ENCODE data around the gene IGIP. TPM values are rescaled to one million over a fixed set of nuclear protein-coding genes. Genes with fewer than 3 reads are reported as not detected.

IGIP gene
- total RNA-seq, 1 experiment from 2014 or later, result 2.5 TPM

DNA sequence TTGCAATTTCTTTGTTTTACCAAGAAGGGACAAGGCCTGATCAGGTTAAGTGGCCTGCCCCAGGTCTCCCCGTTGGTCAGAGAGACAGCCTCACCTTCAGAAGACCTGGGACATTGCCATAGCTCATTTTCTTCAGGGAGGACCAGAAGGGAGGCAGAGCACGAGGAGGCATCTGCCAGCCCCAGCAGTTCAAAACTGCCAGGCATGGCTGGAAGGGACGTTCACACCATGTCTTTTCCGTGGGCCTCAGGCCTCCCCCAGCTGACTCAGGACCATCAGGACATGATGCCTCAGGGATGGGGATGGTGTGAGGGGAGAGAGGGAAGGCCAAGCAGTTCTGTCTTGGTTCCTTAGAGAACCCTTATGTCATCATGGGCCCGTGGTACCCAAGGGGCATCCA, 16.5 kb downstream of the IGIP start:
- Histone ChIP-seq H3K4me1 (ENCODE audit: insufficient read depth, low read length, poor library complexity, severe bottlenecking) (no peaks in the 10 kb centered on the region), H3K36me3 (ENCODE audit: insufficient read depth, low read length, poor library complexity, severe bottlenecking) (no peaks in the 10 kb centered on the region), H3K9me3 (ENCODE audit: low read depth, low read length, poor library complexity, severe bottlenecking) (no peaks in the 10 kb centered on the region), H3K4me3 (ENCODE audit: low read depth, low read length, poor library complexity, severe bottlenecking) (no peak overlapping the region), H3K27me3 (replicated peaks; ENCODE audit: insufficient read depth, low read depth, low read length, poor library complexity) (no peaks in the 10 kb centered on the region), H3K27ac (ENCODE audit: low read depth, low read length, poor library complexity, severe bottlenecking) (no peak overlapping the region)
- CTCF ChIA-PET, result no interaction called here
- no TSS peak for BruUV-seq (replicated peaks)
- POLR2A ChIA-PET (ENCODE audit: low non-redundant PET), result interaction anchor here (0.6 kb wide), 1 partner anchor 355 kb away, joined by 7 read pairs; no protein-coding TSS in a partner anchor
- TF ChIP-seq, protein P1, sequence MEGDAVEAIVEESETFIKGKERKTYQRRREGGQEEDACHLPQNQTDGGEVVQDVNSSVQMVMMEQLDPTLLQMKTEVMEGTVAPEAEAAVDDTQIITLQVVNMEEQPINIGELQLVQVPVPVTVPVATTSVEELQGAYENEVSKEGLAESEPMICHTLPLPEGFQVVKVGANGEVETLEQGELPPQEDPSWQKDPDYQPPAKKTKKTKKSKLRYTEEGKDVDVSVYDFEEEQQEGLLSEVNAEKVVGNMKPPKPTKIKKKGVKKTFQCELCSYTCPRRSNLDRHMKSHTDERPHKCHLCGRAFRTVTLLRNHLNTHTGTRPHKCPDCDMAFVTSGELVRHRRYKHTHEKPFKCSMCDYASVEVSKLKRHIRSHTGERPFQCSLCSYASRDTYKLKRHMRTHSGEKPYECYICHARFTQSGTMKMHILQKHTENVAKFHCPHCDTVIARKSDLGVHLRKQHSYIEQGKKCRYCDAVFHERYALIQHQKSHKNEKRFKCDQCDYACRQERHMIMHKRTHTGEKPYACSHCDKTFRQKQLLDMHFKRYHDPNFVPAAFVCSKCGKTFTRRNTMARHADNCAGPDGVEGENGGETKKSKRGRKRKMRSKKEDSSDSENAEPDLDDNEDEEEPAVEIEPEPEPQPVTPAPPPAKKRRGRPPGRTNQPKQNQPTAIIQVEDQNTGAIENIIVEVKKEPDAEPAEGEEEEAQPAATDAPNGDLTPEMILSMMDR (conservative IDR thresholded peaks at IDR 0.05; ENCODE audit: low read depth, low read length), result no peak
- no peak for TF ChIP-seq EZH2 (IDR thresholded peaks at IDR 0.05; ENCODE audit: borderline replicate concordance, low read depth, low read length, poor library complexity, severe bottlenecking)
- no peak for DNase-seq (ENCODE audit: low spot score)
- intact Hi-C loops (cut with micrococcal nuclease; ENCODE audit: unreplicated experiment), result no loop called here

DNA sequence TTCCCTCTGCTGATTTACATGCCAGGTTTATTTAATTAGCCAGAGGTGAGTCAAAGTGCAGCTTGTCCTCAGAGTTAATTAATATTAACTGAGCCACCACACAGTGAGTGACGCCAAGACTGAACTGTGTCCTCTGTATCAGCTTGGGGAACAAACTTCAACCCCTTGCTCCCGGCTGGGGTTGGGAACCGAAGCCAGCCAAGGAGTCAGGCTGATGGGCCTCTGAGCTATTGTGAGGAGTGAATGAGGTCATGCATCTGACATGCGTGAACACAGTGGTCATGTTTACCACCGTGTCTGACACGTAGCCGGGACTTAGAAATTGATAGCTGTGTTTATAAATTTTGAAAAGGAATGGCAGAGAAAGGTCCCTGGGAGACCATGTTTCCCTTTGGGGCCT, 17.1 kb downstream of the IGIP start:
- TF ChIP-seq EZH2 (IDR thresholded peaks at IDR 0.05; ENCODE audit: borderline replicate concordance, low read depth, low read length, poor library complexity, severe bottlenecking), result no peak
- TF ChIP-seq, protein P1 (conservative IDR thresholded peaks at IDR 0.05; ENCODE audit: low read depth, low read length), result no peak
- no TSS peak for BruUV-seq (replicated peaks)
- DNase-seq (ENCODE audit: low spot score), result no peak
- H3K27ac ChIP-seq (ENCODE audit: low read depth, low read length, poor library complexity, severe bottlenecking), result no peak overlapping the region
- H3K4me3 ChIP-seq (ENCODE audit: low read depth, low read length, poor library complexity, severe bottlenecking), result no peak overlapping the region
- CTCF ChIA-PET, result interaction anchor here (1.7 kb wide), 1 partner anchor 11 kb away, joined by 3 read pairs; no protein-coding TSS in a partner anchor
- H3K27me3 ChIP-seq (replicated peaks; ENCODE audit: insufficient read depth, low read depth, low read length, poor library complexity), result no peaks in the 10 kb centered on the region
- H3K4me1 ChIP-seq (ENCODE audit: insufficient read depth, low read length, poor library complexity, severe bottlenecking), result no peaks in the 10 kb centered on the region
- H3K9me3 ChIP-seq (ENCODE audit: low read depth, low read length, poor library complexity, severe bottlenecking), result no peaks in the 10 kb centered on the region
- intact Hi-C loops (cut with micrococcal nuclease; ENCODE audit: unreplicated experiment), result no loop called here
- H3K36me3 ChIP-seq (ENCODE audit: insufficient read depth, low read length, poor library complexity, severe bottlenecking), result no peaks in the 10 kb centered on the region
- POLR2A ChIA-PET (ENCODE audit: low non-redundant PET), result interaction anchor here (0.6 kb wide), 1 partner anchor 355 kb away, joined by 7 read pairs; no protein-coding TSS in a partner anchor

DNA sequence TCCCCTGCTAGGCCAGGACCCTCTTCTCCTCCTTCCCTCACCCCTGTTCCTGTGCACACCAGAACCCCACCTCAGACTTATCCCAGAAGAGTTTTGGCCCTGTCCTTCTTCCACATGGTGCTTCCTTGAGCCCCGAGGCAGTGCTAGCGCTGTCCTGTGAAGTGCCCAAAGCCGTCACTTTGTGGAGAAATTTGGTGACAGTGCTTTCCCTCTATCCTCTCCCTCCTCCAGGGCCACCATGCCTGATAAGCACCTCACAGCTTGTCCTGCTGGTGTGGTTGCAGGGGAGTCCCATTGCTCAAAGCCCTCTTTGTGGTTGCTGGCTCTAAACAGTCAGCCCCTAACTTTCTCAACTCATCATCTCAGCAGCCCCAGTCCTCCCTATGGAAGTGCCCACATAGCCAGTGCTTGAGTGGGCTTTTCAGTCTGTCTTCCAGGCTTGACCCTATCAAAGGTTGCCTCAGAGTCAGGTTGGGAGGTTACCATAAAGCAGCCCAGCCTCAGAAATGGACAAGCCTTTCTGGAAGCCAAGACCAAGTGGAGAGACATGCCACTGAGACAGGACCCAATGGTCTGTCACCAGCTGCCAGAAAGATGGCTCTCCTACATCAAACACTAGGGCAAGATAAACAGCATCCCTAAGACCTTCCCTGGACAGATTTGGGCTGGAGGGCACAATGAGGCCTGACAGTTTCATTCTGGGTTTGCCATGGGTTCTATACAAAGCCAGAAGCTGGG, 18.0 kb downstream of the IGIP start:
- POLR2A ChIA-PET (ENCODE audit: low non-redundant PET), result no interaction called here
- CTCF ChIA-PET, result interaction anchor here (0.6 to 1.7 kb wide), 6 partner anchors 11 to 70 kb away, joined by 3 to 6 read pairs (median 3); no protein-coding TSS in a partner anchor
- BruUV-seq (replicated peaks), result no TSS peak
- Histone ChIP-seq H3K36me3 (ENCODE audit: insufficient read depth, low read length, poor library complexity, severe bottlenecking) (no peaks in the 10 kb centered on the region), H3K27me3 (replicated peaks; ENCODE audit: insufficient read depth, low read depth, low read length, poor library complexity) (no peaks in the 10 kb centered on the region), H3K27ac (ENCODE audit: low read depth, low read length, poor library complexity, severe bottlenecking) (no peak overlapping the region), H3K4me3 (ENCODE audit: low read depth, low read length, poor library complexity, severe bottlenecking) (no peak overlapping the region), H3K4me1 (ENCODE audit: insufficient read depth, low read length, poor library complexity, severe bottlenecking) (no peaks in the 10 kb centered on the region), H3K9me3 (ENCODE audit: low read depth, low read length, poor library complexity, severe bottlenecking) (no peaks in the 10 kb centered on the region)
- no peak for DNase-seq (ENCODE audit: low spot score)
- intact Hi-C loops (cut with micrococcal nuclease; ENCODE audit: unreplicated experiment), result loop anchor here (1.0 kb wide), 1 partner anchor 70 kb away; no protein-coding TSS in a partner anchor
- TF ChIP-seq, protein P1 (conservative IDR thresholded peaks at IDR 0.05; ENCODE audit: low read depth, low read length), result no peak
- no peak for TF ChIP-seq EZH2 (IDR thresholded peaks at IDR 0.05; ENCODE audit: borderline replicate concordance, low read depth, low read length, poor library complexity, severe bottlenecking)
